ENCODE data around the gene HDGFL3. TPM values are rescaled to one million over a fixed set of nuclear protein-coding genes. Genes with fewer than 3 reads are reported as not detected.

Gene HDGFL3
- total and polyA plus RNA-seq, 9 of the 15 experiments (the other 6 are each of a cell fraction or from before 2014, with no cell fraction given): 6.7 to 42.0 (median 31.4) TPM

DNA sequence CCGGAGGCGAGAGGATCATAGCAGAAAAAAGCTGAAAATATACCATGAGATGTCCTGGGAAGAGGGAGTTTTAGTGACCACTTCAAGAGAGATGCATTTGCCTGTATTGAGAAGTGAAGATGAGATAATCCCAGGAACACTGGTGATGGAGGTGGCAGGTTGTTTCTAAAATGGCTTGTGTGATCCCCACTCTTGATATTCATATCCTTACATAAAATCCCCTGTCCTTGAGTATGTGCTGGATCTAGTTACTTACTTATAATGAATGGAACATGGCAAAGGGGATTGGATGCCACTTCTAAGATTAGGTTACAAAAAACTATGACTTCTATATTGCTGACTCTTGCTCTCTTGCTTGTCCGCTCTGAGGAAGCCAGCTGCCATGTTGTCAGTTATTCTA lies 22.1 kb downstream of the HDGFL3 start:
- H2AFZ ChIP-seq (ENCODE audit: low read depth, low read length): no peak overlapping the region
- in situ Hi-C loops (cut with MboI) (no loop called here), intact Hi-C loops (cut with micrococcal nuclease) (no loop called here)
- H3K27me3 ChIP-seq (ENCODE audit: control insufficient read depth in 2 of 2, insufficient read depth in 2 of 2, low read length in 2 of 2): no peaks in the 10 kb centered on the region
- no peak overlapping the region for H3K4me2 ChIP-seq (ENCODE audit: insufficient read depth, low read length)
- H3K36me3 ChIP-seq (ENCODE audit: control insufficient read depth, insufficient read depth, low read length): no peaks in the 10 kb centered on the region
- no peaks in the 10 kb centered on the region for H3K9me1 ChIP-seq (ENCODE audit: control insufficient read depth, insufficient read depth, low read length)
- no peak overlapping the region for H3K27ac ChIP-seq (ENCODE audit: extremely low read depth, low read depth, low read length)
- 49% methylated on average over 3 of the region's 3 CpGs for WGBS (ENCODE audit: insufficient coverage, low coverage, missing lambda C conversion rate)
- no peaks in the 10 kb centered on the region for H4K20me1 ChIP-seq (replicated peaks; ENCODE audit: control insufficient read depth, insufficient read depth, low read length)
- CTCF ChIA-PET (ENCODE audit: low intra/inter-chr PET ratio): no interaction called here
- POLR2A ChIA-PET: interaction anchor here (1.0 to 1.7 kb wide), 3 partner anchors 8 to 26 kb away, joined by 3 to 7 read pairs (median 5); no protein-coding TSS in a partner anchor
- H3K9ac ChIP-seq (ENCODE audit: insufficient read depth in 1 of 2, low read depth in 2 of 2, low read length in 2 of 2): no peak overlapping the region
- H3K79me2 ChIP-seq (ENCODE audit: control insufficient read depth, insufficient read depth, low read length): no peaks in the 10 kb centered on the region; the same call in 2 of the 3 replicates
- no peak overlapping the region for H3K4me3 ChIP-seq
- FAIRE-seq: no peak
- BruUV-seq (replicated peaks): no TSS peak
- no peaks in the 10 kb centered on the region for H3K9me3 ChIP-seq (replicated peaks; ENCODE audit: control insufficient read depth, insufficient read depth, low read depth, low read length)
- TF ChIP-seq MAFG (tag; conservative IDR thresholded peaks at IDR 0.05) (0 out of 2 replicates have a peak, but pooled peaks have one; percentile 7), HNRNPH1 (optimal IDR thresholded peaks at IDR 0.05; ENCODE audit: low read depth, low read length) (no peak), ASH1L (IDR thresholded peaks at IDR 0.05; ENCODE audit: borderline replicate concordance, low read depth, partially characterized antibody) (no peak), GABPB2 (CRISPR knock-in tag; conservative IDR thresholded peaks at IDR 0.05) (no peak)
- TF ChIP-seq, protein P1, sequence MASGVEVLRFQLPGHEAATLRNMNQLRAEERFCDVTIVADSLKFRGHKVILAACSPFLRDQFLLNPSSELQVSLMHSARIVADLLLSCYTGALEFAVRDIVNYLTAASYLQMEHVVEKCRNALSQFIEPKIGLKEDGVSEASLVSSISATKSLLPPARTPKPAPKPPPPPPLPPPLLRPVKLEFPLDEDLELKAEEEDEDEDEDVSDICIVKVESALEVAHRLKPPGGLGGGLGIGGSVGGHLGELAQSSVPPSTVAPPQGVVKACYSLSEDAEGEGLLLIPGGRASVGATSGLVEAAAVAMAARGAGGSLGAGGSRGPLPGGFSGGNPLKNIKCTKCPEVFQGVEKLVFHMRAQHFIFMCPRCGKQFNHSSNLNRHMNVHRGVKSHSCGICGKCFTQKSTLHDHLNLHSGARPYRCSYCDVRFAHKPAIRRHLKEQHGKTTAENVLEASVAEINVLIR (CRISPR knock-in tag; IDR thresholded peaks at IDR 0.05): no peak
- no peak for ATAC-seq
- H3K4me1 ChIP-seq (replicated peaks in 1 of 2; ENCODE audit: control insufficient read depth in 2 of 2, insufficient read depth in 2 of 2, low read length in 2 of 2): no peaks in the 10 kb centered on the region
- DNase-seq (ENCODE audit: extremely low read depth in 1 of 4, low spot score in 3 of 4): no peak
